Neural progenitor cell (in vitro differentiated cells): ENCODE results near the gene GFAP. TPM values are rescaled to one million over a fixed set of nuclear protein-coding genes. Genes with fewer than 3 reads are reported as not detected.

Source experiments
- DNase-seq: peaks from one replicate; pipeline ENCODE4 v3.0.0-alpha.2; 2016; ENCODE audit warnings: low spot score
- H2AFZ ChIP-seq: fragments of 200-600 bp; sonication (generic); replicated peaks from 2 replicates; pipeline ENCODE4 v1.6.1; 2016; ENCODE audit warnings: antibody characterized with exemption
- H3F3A ChIP-seq: fragments of 200-600 bp; sonication (generic); 2 replicates; pipeline ENCODE4 v1.6.1; 2016; ENCODE audit warnings: antibody characterized with exemption, low read depth
- H3K27ac ChIP-seq: fragments of 200-600 bp; sonication (generic); 2 replicates; pipeline ENCODE4 v1.5.1; 2016; ENCODE audit warnings: mild to moderate bottlenecking
- H3K27me3 ChIP-seq: fragments of 200-600 bp; sonication (generic); 2 replicates; pipeline ENCODE4 v1.6.1; 2016; ENCODE audit warnings: mild to moderate bottlenecking, moderate library complexity
- H3K36me3 ChIP-seq: fragments of 200-600 bp; sonication (generic); 2 replicates; pipeline ENCODE4 v1.5.1; 2016
- H3K4me1 ChIP-seq: fragments of 200-600 bp; sonication (generic); 2 replicates; pipeline ENCODE4 v1.6.1; 2016; ENCODE audit warnings: mixed run types
- H3K4me2 ChIP-seq: fragments of 200-600 bp; sonication (generic); 2 replicates; pipeline ENCODE4 v1.6.1; 2016
- H3K4me3 ChIP-seq: fragments of 200-600 bp; sonication (generic); 2 replicates; pipeline ENCODE4 v1.5.1; 2016
- H3K79me2 ChIP-seq: fragments of 200-600 bp; sonication (generic); 2 replicates; pipeline ENCODE4 v1.6.1; 2016; ENCODE audit warnings: low read depth
- H3K9ac ChIP-seq: fragments of 200-600 bp; sonication (generic); 2 replicates; pipeline ENCODE4 v1.6.1; 2016
- H3K9me3 ChIP-seq: fragments of 200-600 bp; sonication (generic); 2 replicates; pipeline ENCODE4 v1.5.1; 2016; ENCODE audit warnings: low read depth
- H4K20me1 ChIP-seq: fragments of 200-600 bp; sonication (generic); 2 replicates; pipeline ENCODE4 v1.6.1; 2016; ENCODE audit warnings: low read depth
- H3K27ac Mint-ChIP-seq: 3 replicates; pipeline ENCODE4 v1.8.0; 2021; ENCODE audit warnings: mixed read lengths
- H3K27me3 Mint-ChIP-seq: 2 replicates; pipeline ENCODE4 v1.8.0; 2022; ENCODE audit warnings: low read depth, mild to moderate bottlenecking, inconsistent platforms, moderate library complexity, mixed read lengths; ENCODE audit not compliant: insufficient read depth
- H3K36me3 Mint-ChIP-seq: 3 replicates; pipeline ENCODE4 v1.8.0; 2021; ENCODE audit warnings: mixed read lengths
- H3K4me1 Mint-ChIP-seq: 3 replicates; pipeline ENCODE4 v1.8.0; 2021; ENCODE audit warnings: mixed read lengths
- H3K4me3 Mint-ChIP-seq: 3 replicates; pipeline ENCODE4 v1.8.0; 2021; ENCODE audit warnings: mild to moderate bottlenecking, moderate library complexity, mixed read lengths
- H3K9me3 Mint-ChIP-seq: 3 replicates; pipeline ENCODE4 v1.8.0; 2020; ENCODE audit warnings: mixed read lengths
- CTCF ChIP-seq: fragments of 200-600 bp; sonication (generic); IDR thresholded peaks from 2 replicates; pipeline ENCODE4 v1.5.1; 2017; ENCODE audit warnings: antibody characterized with exemption, mild to moderate bottlenecking
- EZH2 ChIP-seq: fragments of 200-600 bp; sonication (generic); IDR thresholded peaks from 2 replicates; pipeline ENCODE4 v1.6.1; 2017; ENCODE audit warnings: antibody characterized with exemption, mild to moderate bottlenecking, moderate library complexity
- EZH2phosphoT487 ChIP-seq: fragments of 200-600 bp; sonication (generic); IDR thresholded peaks from 2 replicates; pipeline ENCODE4 v1.6.1; 2017; ENCODE audit warnings: antibody characterized with exemption
- total RNA-seq: library from RNA; depleted of rRNA; stranded (reverse); fragments of >200 nt; gene quantifications from 2 replicates; pipeline ENCODE4 v1.2.3, GENCODE V29; 2015; ENCODE audit warnings: low replicate concordance

The GFAP gene
- total RNA-seq, 1 donor from 2014 or later = 0.45 TPM

- no peak overlapping the region for H3K27ac ChIP-seq
- H3K9me3 Mint-ChIP-seq = no peaks in the 10 kb centered on the region
- no peak for TF ChIP-seq EZH2
- TF ChIP-seq EZH2phosphoT487 = no peak
- no peak for TF ChIP-seq CTCF
- peaks cover 9% of the 10 kb centered on the region for H3F3A ChIP-seq
- H3K36me3 Mint-ChIP-seq = peaks cover 25% of the 10 kb centered on the region
- H3K36me3 ChIP-seq = peaks cover 9% of the 10 kb centered on the region
- DNase-seq = no peak
- H3K79me2 ChIP-seq = no peaks in the 10 kb centered on the region
- no peaks in the 10 kb centered on the region for H3K27me3 ChIP-seq
- no peak overlapping the region for H3K4me3 Mint-ChIP-seq
- H3K27me3 Mint-ChIP-seq = no peaks in the 10 kb centered on the region
- no peaks in the 10 kb centered on the region for H3K4me1 ChIP-seq
- no peak overlapping the region for H3K4me3 ChIP-seq
- H3K9ac ChIP-seq = no peak overlapping the region
- H3K4me1 Mint-ChIP-seq = no peaks in the 10 kb centered on the region
- no peaks in the 10 kb centered on the region for H4K20me1 ChIP-seq
- no peak overlapping the region for H3K27ac Mint-ChIP-seq
- no peaks in the 10 kb centered on the region for H3K9me3 ChIP-seq
- no peak overlapping the region for H3K4me2 ChIP-seq
- no peak overlapping the region for H2AFZ ChIP-seq
Observed at GRCh38 chr17:44864831-44865230, 50.5 kb downstream of the GFAP start.

GRCh38 chr17:44863061-44863918 lies 52.0 kb downstream of the GFAP start:
- Mint-ChIP-seq H3K4me3 (no peak overlapping the region), H3K27ac (no peak overlapping the region), H3K4me1 (no peaks in the 10 kb centered on the region), H3K36me3 (peaks cover 30% of the 10 kb centered on the region), H3K9me3 (no peaks in the 10 kb centered on the region), H3K27me3 (no peaks in the 10 kb centered on the region)
- no peak overlapping the region for H3K9ac ChIP-seq
- H3K4me1 ChIP-seq = no peaks in the 10 kb centered on the region
- no peak overlapping the region for H2AFZ ChIP-seq
- peaks cover 9% of the 10 kb centered on the region for H3K36me3 ChIP-seq
- no peaks in the 10 kb centered on the region for H3K27me3 ChIP-seq
- H3K79me2 ChIP-seq = no peaks in the 10 kb centered on the region
- no peak overlapping the region for H3K4me2 ChIP-seq
- no peaks in the 10 kb centered on the region for H3K9me3 ChIP-seq
- TF ChIP-seq CTCF (no peak), EZH2 (no peak), EZH2phosphoT487 (no peak)
- no peak for DNase-seq
- no peaks in the 10 kb centered on the region for H4K20me1 ChIP-seq
- no peak overlapping the region for H3K27ac ChIP-seq
- H3K4me3 ChIP-seq = no peak overlapping the region
- H3F3A ChIP-seq = peaks cover 9% of the 10 kb centered on the region

- H3K4me1 Mint-ChIP-seq = no peaks in the 10 kb centered on the region
- Histone ChIP-seq H3K4me1 (no peaks in the 10 kb centered on the region), H3K9me3 (no peaks in the 10 kb centered on the region), H3K9ac (no peak overlapping the region), H3K27me3 (no peaks in the 10 kb centered on the region), H3K4me3 (no peak overlapping the region), H3K36me3 (peaks cover 9% of the 10 kb centered on the region), H3F3A (peaks cover 9% of the 10 kb centered on the region), H4K20me1 (no peaks in the 10 kb centered on the region), H3K27ac (no peak overlapping the region), H3K4me2 (no peak overlapping the region), H3K79me2 (no peaks in the 10 kb centered on the region), H2AFZ (no peak overlapping the region)
- no peak for DNase-seq
- no peak overlapping the region for H3K4me3 Mint-ChIP-seq
- peaks cover 28% of the 10 kb centered on the region for H3K36me3 Mint-ChIP-seq
- no peaks in the 10 kb centered on the region for H3K9me3 Mint-ChIP-seq
- H3K27ac Mint-ChIP-seq = no peak overlapping the region
- TF ChIP-seq CTCF = no peak
- no peak for TF ChIP-seq EZH2phosphoT487
- no peak for TF ChIP-seq EZH2
- no peaks in the 10 kb centered on the region for H3K27me3 Mint-ChIP-seq
Observed at GRCh38 chr17:44862278-44862914, 52.9 kb downstream of the GFAP start.
